T47D (cell line): ENCODE results near the gene ANKRD36.
"Not testable (repeated sequence)": the region's sequence is repeated elsewhere in the genome, so short reads cannot be mapped to it uniquely, and the experiment has no call there.

Experiments
- DNase-seq, 2 experiments: peaks; one replicate each; pipeline versions ENCODE4 v3.0.0 to v3.0.0-alpha.2; 2011 to 2012; ENCODE audit warnings: low read depth in 1 of 2, low spot score in 1 of 2
- JUND ChIP-seq: IDR thresholded peaks from 2 replicates; pipeline ENCODE4 v1.6.1; 2012; ENCODE audit warnings: low read depth
- in situ Hi-C: cut with HindIII; loops from 2 replicates; pipeline ENCODE4 v1.10.0; 2016; ENCODE audit warnings: low sequenced_read_pairs, low pct_unique_long_range_greater_than_20kb

The ANKRD36 gene

GRCh38 chr2:97210325-97210724 is 97.4 kb downstream of the ANKRD36 start:
- DNase-seq, result no peak
- in situ Hi-C loops, result no loop called here

GRCh38 chr2:97215025-97215424 is 102.1 kb downstream of the ANKRD36 start:
- DNase-seq, in situ Hi-C loops: not testable (repeated sequence)

More at GRCh38 chr2:97210325-97210724, 97.4 kb downstream of the ANKRD36 start:
- no peak for TF ChIP-seq JUND

- in situ Hi-C loops, DNase-seq: not testable (repeated sequence)
These were observed 118.1 kb downstream of the ANKRD36 start for GRCh38 chr2:97230848-97231585.

- in situ Hi-C loops, DNase-seq: not testable (repeated sequence)
These were observed 120.0 kb downstream of the ANKRD36 start for GRCh38 chr2:97232981-97233380.

GRCh38 chr2:97233660-97234295 is 120.8 kb downstream of the ANKRD36 start:
- in situ Hi-C loops, DNase-seq: not testable (repeated sequence)

GRCh38 chr2:97261192-97261591 is 148.2 kb downstream of the ANKRD36 start:
- in situ Hi-C loops, DNase-seq: not testable (repeated sequence)

- in situ Hi-C loops, DNase-seq: not testable (repeated sequence)
These were observed 153.5 kb downstream of the ANKRD36 start for GRCh38 chr2:97266449-97266848.

GRCh38 chr2:97267411-97268074 is 154.6 kb downstream of the ANKRD36 start:
- in situ Hi-C loops, result no loop called here

GRCh38 chr2:97268075-97268591 is 155.2 kb downstream of the ANKRD36 start:
- in situ Hi-C loops, DNase-seq: not testable (repeated sequence)

More at GRCh38 chr2:97267411-97268074, 154.6 kb downstream of the ANKRD36 start:
- TF ChIP-seq JUND, result no peak
- no peak for DNase-seq

GRCh38 chr2:97276232-97276798 is 163.4 kb downstream of the ANKRD36 start:
- in situ Hi-C loops, DNase-seq: not testable (repeated sequence)

- DNase-seq, in situ Hi-C loops: not testable (repeated sequence)
These were observed 172.2 kb downstream of the ANKRD36 start for GRCh38 chr2:97285187-97285586.

- in situ Hi-C loops, DNase-seq: not testable (repeated sequence)
These were observed 180.7 kb downstream of the ANKRD36 start for GRCh38 chr2:97293687-97294086.
